Hypothalamus (tissue), 51 donors: ENCODE results near the gene NXN.
"Not testable (repeated sequence)": the region's sequence is repeated elsewhere in the genome, so short reads cannot be mapped to it uniquely, and the experiment has no call there.

Experiments
- DNase-seq, 51 donors: peaks; one replicate each; lab custom pipeline; 2025; lab: John Stamatoyannopoulos, UW

Gene NXN

GRCh38 chr17:897970-898619, 81.5 kb downstream of the NXN start:
- no peak for DNase-seq

DNA sequence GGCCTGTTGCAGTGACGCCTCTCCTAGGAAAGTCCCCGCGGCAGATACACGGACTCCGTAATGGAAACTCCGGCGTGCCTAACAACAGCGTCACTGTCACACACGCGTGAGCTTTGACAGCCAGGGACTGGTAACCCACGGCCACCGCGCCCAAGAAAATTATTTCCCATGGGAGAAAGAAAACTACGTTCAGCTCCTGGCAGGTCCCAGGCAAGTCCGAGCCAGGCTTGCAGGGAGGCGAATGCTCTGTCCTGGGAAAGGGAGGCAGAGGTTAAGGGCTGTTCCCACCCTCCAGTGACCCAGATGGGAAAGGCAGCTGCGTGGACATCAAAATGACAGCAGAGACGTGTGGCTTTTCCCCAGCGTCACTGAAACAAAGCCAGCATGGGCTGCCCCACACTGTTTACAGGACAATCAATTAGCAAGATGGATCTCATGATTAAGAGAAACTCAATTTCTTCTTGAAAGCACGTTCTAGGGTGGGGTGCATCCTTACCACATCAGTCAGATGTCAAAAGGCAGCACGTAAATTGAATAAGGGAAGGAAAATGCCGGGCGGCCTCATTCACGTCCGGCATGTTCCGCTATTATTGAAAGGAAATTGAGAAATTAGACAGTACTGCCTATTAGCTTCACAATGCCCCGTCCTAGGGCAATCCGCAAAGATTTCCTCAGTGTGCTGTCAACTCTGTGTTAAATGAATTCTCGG, 82.5 kb downstream of the NXN start:
- DNase-seq = peak in 7 of 51 donors; percentile 12 to 45 (median 39)

DNA sequence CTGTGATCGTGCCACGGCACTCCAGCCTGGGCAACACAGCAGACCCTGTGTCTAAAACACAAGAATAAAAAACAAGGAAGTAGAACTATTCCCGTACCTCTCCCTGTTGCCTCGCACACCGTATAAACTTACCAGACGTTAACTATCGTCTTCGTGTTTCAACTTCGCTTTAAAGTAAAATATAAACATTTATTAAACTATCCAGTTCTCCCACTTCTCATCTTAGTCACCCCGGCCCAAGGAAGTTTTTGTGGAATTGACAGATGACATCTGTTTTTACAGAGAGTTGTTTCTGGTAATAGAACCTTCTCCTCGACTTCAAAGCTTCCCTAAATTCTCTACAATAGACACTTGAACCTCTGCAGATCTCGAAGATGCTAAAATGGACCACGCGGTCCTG, 83.1 kb downstream of the NXN start:
- DNase-seq = no peak

GRCh38 chr17:892958-893357, 86.6 kb downstream of the NXN start:
- DNase-seq = no peak

DNA sequence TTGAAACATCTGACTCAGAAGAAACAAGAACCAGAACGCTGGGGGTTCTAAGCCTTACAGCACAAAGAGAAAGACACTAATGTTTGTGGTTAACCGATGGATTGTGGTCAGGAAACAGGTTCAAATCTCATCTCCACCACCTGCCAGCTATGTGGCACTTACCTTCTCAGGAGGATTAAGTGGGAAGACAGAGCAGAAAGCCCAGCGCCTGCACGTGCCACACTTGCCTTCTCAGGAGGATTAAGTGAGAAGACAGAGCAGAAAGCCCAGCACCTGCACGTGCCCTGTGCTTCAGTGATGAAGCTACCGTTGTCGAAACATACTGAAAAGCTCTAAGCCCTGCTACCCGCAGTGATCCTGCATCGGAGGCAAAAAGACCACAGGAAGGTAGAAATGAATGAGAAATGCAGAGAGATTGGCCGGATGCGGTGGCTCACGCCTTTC, 90.6 kb downstream of the NXN start:
- DNase-seq = no peak

DNA sequence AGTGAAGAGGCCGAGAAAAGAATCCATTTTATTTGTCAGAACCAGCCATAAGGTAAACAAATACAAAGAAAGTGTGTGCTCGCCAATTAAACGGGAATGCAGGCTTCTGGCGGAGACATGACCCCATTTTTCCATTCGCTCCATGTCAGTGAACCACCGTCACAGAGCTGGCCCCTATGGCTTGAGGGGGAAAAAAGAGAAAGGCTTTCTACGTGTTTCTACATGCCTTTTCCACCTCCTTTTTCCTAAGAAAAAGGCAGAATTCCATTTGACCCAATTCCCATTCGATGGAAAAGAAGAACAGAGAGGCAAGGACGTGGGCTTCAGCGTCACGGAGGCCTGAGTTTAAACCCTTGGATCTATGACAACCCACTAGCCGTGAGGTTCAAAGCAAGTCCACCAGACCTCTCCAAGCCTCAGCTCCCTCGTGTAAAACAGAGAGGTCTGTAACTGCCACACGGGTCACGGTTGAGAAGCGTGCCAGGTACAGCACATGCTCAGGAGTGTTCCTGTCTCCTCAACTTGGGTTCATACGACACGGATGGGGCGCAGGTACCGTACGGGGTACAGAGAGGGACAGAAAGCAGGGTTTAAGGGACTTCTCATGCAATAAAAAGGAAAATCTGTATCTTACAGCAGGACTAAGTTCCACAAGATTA, 91.9 kb downstream of the NXN start:
- DNase-seq = no peak

- peak in 14 of 51 donors; percentile 2 to 36 (median 18) for DNase-seq
Measured at GRCh38 chr17:885971-886571, 93.5 kb downstream of the NXN start.

GRCh38 chr17:883586-883962, 96.0 kb downstream of the NXN start:
- DNase-seq = no peak

GRCh38 chr17:882827-883585, 96.6 kb downstream of the NXN start:
- DNase-seq = peak in 1 of 51 donors; percentile 8

DNA sequence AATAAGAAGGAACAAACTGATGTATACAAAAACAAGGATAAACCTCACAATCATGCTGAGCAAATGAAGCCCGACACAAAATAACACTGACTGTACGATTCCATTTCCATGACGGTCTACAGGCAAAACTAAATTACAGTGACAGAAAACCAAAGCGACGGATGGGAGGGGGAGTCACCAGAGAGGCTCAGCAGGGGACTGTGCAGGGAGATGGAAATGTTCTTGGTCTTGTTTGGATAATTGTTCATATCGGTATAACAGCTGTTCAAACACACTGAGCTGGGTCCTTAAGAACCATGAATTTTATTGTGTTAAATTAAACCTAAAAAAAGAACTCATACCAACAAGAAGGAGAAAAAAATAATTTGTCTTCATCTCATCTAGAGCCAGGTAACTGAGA, 97.8 kb downstream of the NXN start:
- DNase-seq = no peak

GRCh38 chr17:880443-881269, 98.9 kb downstream of the NXN start:
- no peak for DNase-seq

DNA sequence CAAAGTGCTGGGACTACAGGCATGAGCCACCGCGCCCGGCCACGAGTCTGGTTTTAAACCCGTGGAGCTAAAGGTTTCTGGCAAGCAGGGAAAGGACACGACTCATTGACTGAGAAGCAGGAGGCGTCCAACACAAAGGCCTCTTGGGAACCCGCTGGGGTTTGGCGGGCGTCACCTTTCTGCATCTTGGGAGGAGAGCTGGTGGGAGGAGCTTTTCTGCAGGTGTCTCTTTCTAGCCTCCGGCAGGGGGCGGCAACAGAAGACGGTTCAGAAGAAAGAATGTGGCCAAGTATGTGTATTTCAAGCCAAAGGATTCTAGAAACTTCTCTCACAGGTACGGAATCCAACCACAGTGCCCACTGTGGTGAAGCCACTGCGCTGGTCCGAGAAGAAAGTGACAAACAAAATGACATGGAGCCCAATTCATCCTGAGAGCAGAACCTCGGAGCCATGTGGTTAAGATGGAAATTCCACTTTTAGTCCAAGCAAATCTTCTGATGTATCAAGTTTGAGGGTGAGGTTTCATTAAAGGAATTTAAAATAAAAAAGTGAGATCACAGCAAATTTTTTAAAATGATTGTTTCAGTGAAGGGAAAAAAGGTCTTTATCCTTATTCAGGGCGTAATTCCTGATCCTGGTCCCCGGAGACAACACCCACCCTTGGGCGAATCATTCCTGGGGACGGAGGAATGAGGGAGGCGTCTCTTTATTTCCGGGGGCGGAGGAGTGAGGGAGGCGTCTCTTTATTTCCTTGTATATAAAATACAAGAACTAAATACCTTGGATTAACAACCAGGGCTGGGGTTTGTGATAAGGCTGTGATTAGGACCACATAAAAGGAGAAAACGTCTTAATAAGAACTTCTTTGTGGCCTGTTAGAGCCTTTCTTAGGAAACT, 99.8 kb downstream of the NXN start:
- peak in 5 of 51 donors; percentile 5 to 16 (median 14) for DNase-seq

GRCh38 chr17:877630-878029, 101.9 kb downstream of the NXN start:
- DNase-seq = no peak

DNA sequence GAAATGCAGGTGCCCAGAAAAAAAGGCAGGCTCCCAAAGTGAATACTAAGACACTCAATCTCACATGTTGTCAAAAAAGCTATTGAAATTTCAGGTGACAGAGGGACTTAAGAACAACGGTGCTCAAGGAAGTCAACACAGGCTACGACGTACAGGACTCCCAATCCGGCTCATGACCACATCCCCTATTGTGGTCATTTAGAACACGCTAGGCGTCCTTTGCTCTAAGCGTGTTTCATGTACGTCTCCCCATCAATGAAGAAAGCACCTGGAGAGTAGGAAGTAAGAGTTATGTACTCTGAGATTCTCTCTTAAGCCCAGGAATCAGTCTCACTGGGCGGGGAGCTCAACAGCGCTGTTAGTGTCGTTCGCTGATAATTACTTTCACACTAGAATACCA, 103.3 kb downstream of the NXN start:
- DNase-seq = no peak

DNA sequence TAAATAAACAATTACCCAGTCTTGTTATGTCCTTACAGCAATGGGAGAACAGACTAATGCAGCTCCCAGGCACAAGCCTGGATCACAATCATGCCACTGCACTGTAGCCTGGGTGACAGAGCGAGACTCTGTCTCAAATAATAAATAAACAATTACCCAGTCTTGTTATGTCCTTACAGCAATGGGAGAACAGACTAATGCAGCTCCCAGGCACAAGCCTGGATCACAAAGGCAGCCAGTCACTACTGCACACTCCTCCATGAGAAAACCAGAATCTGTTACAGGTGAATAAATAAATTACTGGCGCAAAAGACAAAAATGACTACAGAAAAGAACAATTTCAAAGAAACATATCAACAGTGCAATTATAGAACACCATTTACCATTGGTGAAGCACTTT, 105.0 kb downstream of the NXN start:
- not testable (repeated sequence) for DNase-seq

GRCh38 chr17:872855-873254, 106.7 kb downstream of the NXN start:
- no peak for DNase-seq

- DNase-seq = no peak
Measured at GRCh38 chr17:871751-872519, 107.6 kb downstream of the NXN start.
